HepG2 (cell line): ENCODE data around the gene MLST8. TPM values are rescaled to one million over a fixed set of nuclear protein-coding genes. Genes with fewer than 3 reads are reported as not detected.
A peak's percentile ranks its signal among the peaks of the same experiment; 100 is the strongest.

Experiments used
- BRD4 ChIP-seq: sonication (generic); formaldehyde crosslinking; IDR thresholded peaks from 2 replicates; pipeline ENCODE4 v1.4.0; 2020; ENCODE audit warnings: missing genetic modification reagents
- CEBPB ChIP-seq: IDR thresholded peaks from 2 replicates; pipeline ENCODE4 v1.6.1; 2011; ENCODE audit warnings: low read depth, low read length, improper control_type of control experiment, borderline replicate concordance
- FOXP1 ChIP-seq, 2 experiments: fragments of 450-650 bp in 1 of 2; IDR thresholded peaks; 2 replicates each; pipeline ENCODE4 v1.6.1; 2017 to 2018; ENCODE audit warnings: antibody characterized with exemption in 1 of 2
- MED1 ChIP-seq: sonication (generic); formaldehyde crosslinking; IDR thresholded peaks from 2 replicates; pipeline ENCODE4 v1.4.0; 2020; ENCODE audit warnings: missing genetic modification reagents
- MXD4 ChIP-seq: IDR thresholded peaks from 2 replicates; pipeline ENCODE4 v1.6.1; 2016; ENCODE audit warnings: mild to moderate bottlenecking, missing biosample characterization, missing genetic modification reagents
- NCOR1 ChIP-seq: fragments of 200-600 bp; sonication (generic); IDR thresholded peaks from 2 replicates; pipeline ENCODE4 v1.7.0; 2017; ENCODE audit warnings: antibody characterized with exemption, low read length, borderline replicate concordance
- PBX2 ChIP-seq: IDR thresholded peaks from 2 replicates; pipeline ENCODE4 v1.6.1; 2016; ENCODE audit warnings: control low read depth
- PPARG ChIP-seq: conservative IDR thresholded peaks from 2 replicates; pipeline ENCODE4 v1.6.1; 2016; ENCODE audit warnings: missing biosample characterization, missing genetic modification reagents
- TBX2 ChIP-seq: sonication (generic); formaldehyde crosslinking; IDR thresholded peaks from 2 replicates; pipeline ENCODE4 v1.5.0; 2020; ENCODE audit warnings: missing genetic modification reagents, mild to moderate bottlenecking, borderline replicate concordance
- THYN1 ChIP-seq: sonication (generic); formaldehyde crosslinking; IDR thresholded peaks from 2 replicates; pipeline ENCODE4 v1.8.1; 2023; ENCODE audit warnings: low read depth, mild to moderate bottlenecking, moderate library complexity, missing genetic modification reagents, borderline replicate concordance
- ZFP62 ChIP-seq: sonication (generic); formaldehyde crosslinking; IDR thresholded peaks from 2 replicates; pipeline ENCODE4 v1.4.0; 2020; ENCODE audit warnings: missing genetic modification reagents
- ZFY ChIP-seq: sonication (generic); formaldehyde crosslinking; IDR thresholded peaks from 2 replicates; pipeline ENCODE4 v1.4.0; 2020; ENCODE audit warnings: missing genetic modification reagents
- ZNF318 ChIP-seq: sonication (generic); formaldehyde crosslinking; IDR thresholded peaks from 2 replicates; pipeline ENCODE4 v1.4.0; 2020; ENCODE audit warnings: mild to moderate bottlenecking, missing genetic modification reagents
- ZNF44 ChIP-seq: sonication (generic); formaldehyde crosslinking; IDR thresholded peaks from 2 replicates; pipeline ENCODE4 v1.5.1; 2020; ENCODE audit warnings: mild to moderate bottlenecking, missing genetic modification reagents
- ZNF589 ChIP-seq: sonication (generic); formaldehyde crosslinking; conservative IDR thresholded peaks from 2 replicates; pipeline ENCODE4 v1.8.0; 2022; ENCODE audit warnings: mild to moderate bottlenecking, moderate library complexity, missing genetic modification reagents
- polyA plus RNA-seq, 8 experiments: library from polyadenylated mRNA; depleted of rRNA in 3 of 8; stranded (reverse) in 7 of 8; unstranded in 1 of 8; fragments of >200 nt; fragmentation: Illumina TruSeq in 4 of 8; extraction: Trizol in 4 of 8; gene quantifications; 2 replicates each; pipeline versions ENCODE4 v1.2.1 to v1.2.3, GENCODE V29; 2011 to 2016; ENCODE audit warnings: low read depth in 4 of 8, missing spikeins in 1 of 8, mixed read lengths in 1 of 8; ENCODE audit not compliant: insufficient read depth in 1 of 8
- total RNA-seq, 5 experiments: library from RNA; depleted of rRNA; stranded (reverse); fragments of >200 nt; fragmentation: Illumina TruSeq; extraction: Trizol; gene quantifications; 2 replicates each; pipeline ENCODE4 v1.2.3, GENCODE V29; 2016; ENCODE audit warnings: low read depth in 1 of 5
- TF ChIP-seq, protein P1 (sequence below): sonication (generic); formaldehyde crosslinking; IDR thresholded peaks from 2 replicates; pipeline ENCODE4 v1.4.0; 2020; ENCODE audit warnings: missing genetic modification reagents, borderline replicate concordance

MLST8 gene
- total and polyA plus RNA-seq, 2 of the 13 experiments (the other 11 are each of a cell fraction or from before 2014, with no cell fraction given): 30.8 to 72.7 TPM

- TF ChIP-seq ZFY (CRISPR knock-in tag): peak; percentile 98
- no peak for TF ChIP-seq FOXP1 (IDR thresholded peaks at IDR 0.05)
- no peak for TF ChIP-seq FOXP1 (CRISPR knock-in tag; IDR thresholded peaks at IDR 0.05)
- TF ChIP-seq ZNF44 (CRISPR knock-in tag): no peak
- TF ChIP-seq MXD4 (CRISPR knock-in tag): peak; percentile 78; the same call in 1 of the 2 replicates
- TF ChIP-seq ZNF318 (CRISPR knock-in tag): no peak
- TF ChIP-seq ZNF589 (CRISPR knock-in tag): peak; percentile 69; the same call in 1 of the 2 replicates
- TF ChIP-seq TBX2 (CRISPR knock-in tag): peak; percentile 95
- peak; percentile 91 for TF ChIP-seq PBX2 (CRISPR knock-in tag)
- TF ChIP-seq NCOR1: no peak
- TF ChIP-seq MED1: peak; percentile 56
- peak; percentile 99 for TF ChIP-seq CEBPB
- no peak for TF ChIP-seq PPARG
- TF ChIP-seq BRD4 (CRISPR knock-in tag): peak; percentile 85
- TF ChIP-seq ZFP62: no peak
- TF ChIP-seq, protein P1, sequence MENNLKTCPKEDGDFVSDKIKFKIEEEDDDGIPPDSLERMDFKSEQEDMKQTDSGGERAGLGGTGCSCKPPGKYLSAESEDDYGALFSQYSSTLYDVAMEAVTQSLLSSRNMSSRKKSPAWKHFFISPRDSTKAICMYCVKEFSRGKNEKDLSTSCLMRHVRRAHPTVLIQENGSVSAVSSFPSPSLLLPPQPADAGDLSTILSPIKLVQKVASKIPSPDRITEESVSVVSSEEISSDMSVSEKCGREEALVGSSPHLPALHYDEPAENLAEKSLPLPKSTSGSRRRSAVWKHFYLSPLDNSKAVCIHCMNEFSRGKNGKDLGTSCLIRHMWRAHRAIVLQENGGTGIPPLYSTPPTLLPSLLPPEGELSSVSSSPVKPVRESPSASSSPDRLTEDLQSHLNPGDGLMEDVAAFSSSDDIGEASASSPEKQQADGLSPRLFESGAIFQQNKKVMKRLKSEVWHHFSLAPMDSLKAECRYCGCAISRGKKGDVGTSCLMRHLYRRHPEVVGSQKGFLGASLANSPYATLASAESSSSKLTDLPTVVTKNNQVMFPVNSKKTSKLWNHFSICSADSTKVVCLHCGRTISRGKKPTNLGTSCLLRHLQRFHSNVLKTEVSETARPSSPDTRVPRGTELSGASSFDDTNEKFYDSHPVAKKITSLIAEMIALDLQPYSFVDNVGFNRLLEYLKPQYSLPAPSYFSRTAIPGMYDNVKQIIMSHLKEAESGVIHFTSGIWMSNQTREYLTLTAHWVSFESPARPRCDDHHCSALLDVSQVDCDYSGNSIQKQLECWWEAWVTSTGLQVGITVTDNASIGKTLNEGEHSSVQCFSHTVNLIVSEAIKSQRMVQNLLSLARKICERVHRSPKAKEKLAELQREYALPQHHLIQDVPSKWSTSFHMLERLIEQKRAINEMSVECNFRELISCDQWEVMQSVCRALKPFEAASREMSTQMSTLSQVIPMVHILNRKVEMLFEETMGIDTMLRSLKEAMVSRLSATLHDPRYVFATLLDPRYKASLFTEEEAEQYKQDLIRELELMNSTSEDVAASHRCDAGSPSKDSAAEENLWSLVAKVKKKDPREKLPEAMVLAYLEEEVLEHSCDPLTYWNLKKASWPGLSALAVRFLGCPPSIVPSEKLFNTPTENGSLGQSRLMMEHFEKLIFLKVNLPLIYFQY (CRISPR knock-in tag): no peak; the same call in 1 of the 2 replicates
- no peak for TF ChIP-seq THYN1
Observed at GRCh38 chr16:2223221-2223941, 18.1 kb downstream of the MLST8 start, which contains the start of gene E4F1 (continued).
